ENCODE results near the gene PLXDC2.
A peak's percentile ranks its signal among the peaks of the same experiment; 100 is the strongest.

PLXDC2 gene

GRCh38 chr10:20232079-20232705 is 416.0 kb downstream of the PLXDC2 start:
- DNase-seq, result no peak

GRCh38 chr10:20233423-20233822 is 417.2 kb downstream of the PLXDC2 start:
- DNase-seq, result no peak

GRCh38 chr10:20234579-20234978 is 418.3 kb downstream of the PLXDC2 start:
- DNase-seq, result no peak

- DNase-seq, result no peak
Measured at GRCh38 chr10:20237091-20237570, 420.9 kb downstream of the PLXDC2 start.

DNA sequence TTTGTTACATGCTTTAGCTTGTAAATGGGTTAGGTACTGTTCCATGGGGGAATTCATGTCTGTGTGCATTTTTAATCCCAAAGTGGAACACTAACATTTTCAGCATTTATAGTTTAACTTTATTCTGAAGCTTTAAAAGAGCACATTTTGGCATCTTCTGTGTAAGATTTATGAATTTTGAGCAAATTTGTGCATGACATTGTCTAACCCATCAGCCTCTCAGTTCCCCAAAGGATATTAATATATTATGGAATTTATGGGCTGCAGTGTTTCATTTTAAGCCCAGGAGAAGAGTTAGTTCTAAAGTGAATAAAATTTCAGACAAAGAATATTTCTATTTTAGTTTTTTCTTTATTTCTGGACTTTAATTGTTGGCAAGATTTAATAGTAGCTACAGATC is 421.4 kb downstream of the PLXDC2 start:
- no peak for DNase-seq

GRCh38 chr10:20240643-20241042 is 424.4 kb downstream of the PLXDC2 start:
- DNase-seq, result no peak

DNA sequence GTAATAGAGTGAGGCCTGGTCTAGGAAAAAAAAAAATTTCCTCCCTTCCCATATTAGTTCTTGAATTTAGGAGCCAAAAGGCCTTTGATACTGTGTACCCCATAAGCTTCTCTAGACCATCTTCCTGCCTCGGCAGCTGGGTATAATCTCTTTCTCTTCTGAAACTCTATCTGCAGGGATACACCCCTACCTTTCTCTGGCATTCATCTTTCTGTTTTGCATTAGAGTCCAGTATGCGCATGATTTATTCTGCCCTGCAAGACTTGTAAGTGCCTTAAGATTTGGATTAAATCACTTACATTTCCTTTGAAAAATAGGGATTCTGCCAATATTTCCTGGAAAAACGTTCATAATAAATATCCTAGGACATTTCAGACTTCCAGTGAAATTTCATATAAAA is 431.2 kb downstream of the PLXDC2 start:
- DNase-seq, result no peak

DNA sequence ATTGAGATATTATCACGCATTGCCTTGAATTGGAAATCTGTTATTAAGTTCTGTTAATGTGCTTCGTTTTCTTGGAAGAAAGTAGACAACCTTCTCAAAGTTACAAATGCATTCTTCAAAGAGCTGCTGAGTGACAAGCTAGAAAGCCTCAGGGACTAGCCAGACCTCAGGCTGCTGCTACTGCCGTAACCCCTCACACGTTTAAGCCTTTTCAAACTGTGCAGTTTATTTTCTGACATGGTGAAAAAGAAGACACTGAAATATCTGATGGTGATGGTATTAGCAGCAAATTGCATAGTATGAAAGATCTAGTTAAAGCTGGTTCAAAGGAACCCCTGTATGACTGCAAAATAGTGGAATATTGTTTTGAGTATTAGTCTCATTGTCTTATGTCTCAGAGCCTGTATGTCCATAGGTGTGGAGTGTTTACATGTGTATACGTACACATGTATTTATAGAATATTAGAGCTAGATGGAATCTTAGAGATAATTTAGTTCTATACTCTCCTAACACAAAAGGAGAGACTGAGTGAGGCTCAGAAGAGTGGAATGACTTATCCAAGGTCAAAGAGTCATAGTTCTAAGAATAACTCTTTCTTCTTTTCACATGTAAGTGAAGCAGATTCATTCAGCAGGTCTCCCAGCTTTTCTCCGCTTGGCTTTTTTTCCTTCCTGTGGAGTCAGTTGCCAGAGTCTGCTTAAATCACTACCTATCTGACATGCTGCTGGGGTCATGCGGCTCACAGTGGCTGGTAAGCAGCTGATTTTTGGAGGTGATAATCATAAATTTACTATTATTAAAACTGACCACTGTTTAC is 431.9 kb downstream of the PLXDC2 start:
- no peak for DNase-seq

- DNase-seq, result peak; percentile 86
Measured at GRCh38 chr10:20254078-20254477, 437.8 kb downstream of the PLXDC2 start.

GRCh38 chr10:20254497-20254896 is 438.3 kb downstream of the PLXDC2 start:
- DNase-seq, result no peak

GRCh38 chr10:20256969-20257368 is 440.7 kb downstream of the PLXDC2 start:
- DNase-seq, result no peak

DNA sequence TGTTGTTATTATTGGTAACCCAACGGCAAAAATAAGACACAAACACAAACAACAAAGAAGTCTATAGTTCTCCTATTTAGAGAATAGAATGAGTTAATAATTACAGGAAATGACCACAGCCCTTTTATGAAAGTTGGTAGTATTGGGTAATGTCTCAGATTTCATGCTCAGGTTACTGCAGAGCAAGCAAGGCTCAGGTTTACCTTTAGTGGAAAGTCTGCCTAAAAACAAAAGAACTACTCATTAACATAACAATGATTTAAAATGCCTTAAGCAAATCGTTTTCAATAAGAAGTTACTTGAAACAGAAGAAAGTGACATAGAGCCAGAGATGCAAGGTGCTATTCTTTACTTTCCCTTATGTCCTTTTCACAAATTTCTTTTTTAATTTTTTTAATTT is 441.2 kb downstream of the PLXDC2 start:
- no peak for DNase-seq

DNA sequence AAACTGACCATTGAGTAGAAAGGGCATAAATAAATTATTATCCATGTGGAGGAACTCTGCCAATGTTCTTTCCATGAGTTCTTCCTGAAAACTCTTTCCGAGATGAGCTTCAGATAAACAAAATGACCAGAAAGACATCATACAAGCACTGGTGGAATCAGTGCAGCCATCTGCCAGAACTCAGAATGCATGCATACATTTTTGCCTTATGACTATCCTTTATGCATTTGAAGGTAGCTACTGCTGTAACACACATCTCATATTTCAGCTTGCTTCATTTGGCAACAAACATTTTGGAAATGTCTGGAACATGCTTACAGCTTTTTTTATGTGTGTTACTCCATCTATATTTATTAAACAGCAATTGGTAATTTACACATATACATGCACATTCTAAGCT is 448.9 kb downstream of the PLXDC2 start:
- DNase-seq, result no peak

GRCh38 chr10:20267734-20268133 is 451.5 kb downstream of the PLXDC2 start:
- no peak for DNase-seq

DNA sequence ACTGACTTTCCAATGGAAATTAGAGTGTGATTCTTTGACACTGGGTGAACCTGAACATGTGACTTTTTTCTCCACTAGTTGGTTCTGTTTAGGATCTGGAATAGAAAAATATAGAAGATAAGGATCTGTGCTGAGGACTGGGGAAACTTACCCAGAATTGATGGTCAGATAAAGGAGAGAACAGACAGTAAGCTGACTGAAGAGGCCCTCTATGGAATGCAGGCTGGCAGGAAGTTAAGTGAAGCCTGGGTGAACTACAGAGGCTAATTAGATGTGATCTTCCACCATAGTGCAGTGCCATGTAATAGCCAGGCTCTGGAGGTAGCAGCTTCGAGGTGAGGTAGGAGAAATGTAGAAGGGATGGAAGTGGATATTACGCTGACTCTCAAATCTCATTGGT is 455.3 kb downstream of the PLXDC2 start:
- no peak for DNase-seq

GRCh38 chr10:20272608-20273007 is 456.4 kb downstream of the PLXDC2 start:
- no peak for DNase-seq

DNA sequence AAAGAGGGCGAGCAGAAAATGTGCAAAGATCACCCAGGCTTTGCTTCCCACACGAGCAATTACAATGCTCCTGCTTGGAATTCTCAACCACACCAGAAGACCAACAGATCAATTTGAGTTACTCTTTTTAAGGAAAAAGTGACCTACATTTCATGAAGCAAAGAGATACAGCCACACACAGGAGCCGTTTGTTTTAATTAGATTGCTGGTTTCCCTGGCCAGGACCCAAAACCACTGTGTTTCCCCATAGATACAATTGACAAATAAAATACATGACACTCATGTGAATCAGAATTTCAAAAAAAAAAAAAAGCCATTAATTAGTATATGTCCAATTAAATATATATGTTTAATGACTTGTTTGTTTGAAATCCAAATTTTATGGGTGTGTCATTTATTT is 458.3 kb downstream of the PLXDC2 start:
- no peak for DNase-seq

DNA sequence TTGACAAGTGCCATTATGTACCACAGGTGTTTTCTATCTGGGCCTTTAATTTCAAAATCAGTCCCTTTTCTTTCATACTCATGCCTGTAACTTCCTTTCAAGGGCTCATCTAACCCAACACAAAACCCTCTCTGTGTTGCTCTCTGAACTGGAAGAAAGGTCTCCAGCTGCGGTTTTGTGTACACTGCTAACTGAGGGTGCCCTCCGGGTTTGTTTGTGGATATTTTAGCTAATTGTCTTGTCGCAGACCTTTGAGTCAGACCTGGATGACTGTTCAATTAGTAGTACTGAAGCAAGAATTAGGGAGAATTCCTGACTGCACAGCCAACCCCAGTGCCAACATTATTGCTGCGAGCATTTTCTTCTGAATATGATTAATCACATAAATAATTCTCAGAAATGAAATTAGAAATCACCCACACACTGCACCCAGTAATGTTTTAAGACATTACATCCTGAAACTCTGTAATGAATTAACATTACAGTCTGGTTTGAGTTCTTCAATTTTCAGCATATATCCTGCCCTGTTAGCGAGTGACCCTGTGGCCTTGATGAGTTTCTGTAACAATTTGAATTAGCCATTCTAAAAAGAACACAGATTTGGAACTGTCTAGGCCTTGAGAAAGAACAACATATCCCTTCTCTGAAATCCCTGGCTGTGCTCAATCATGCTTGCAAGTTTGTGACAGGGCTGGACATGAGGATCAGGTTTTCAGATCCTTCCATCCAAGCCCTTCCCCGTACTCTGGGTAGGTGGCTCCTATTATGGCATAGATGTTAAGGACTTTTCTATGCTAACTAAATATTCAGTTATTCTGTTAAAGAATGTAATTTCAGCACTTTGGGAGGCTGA is 460.1 kb downstream of the PLXDC2 start:
- DNase-seq, result no peak

DNA sequence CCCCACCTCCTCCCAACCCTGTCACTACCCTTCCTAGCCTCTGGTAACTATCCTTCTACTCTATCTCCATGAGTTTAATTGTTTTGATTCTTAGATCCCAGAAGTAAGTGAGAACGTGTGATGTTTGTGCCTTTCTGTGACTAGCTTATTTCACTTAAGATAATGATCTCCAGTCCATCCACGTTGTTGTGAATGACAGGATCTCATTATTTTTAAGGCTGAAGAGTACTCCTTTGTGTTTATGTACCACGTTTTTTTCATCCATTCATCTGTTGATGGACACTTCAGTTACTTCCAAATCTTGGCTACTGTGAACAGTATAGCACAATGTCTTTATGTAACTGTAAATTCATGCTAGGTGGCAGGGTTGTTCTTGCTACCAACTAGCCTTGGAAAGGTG is 461.6 kb downstream of the PLXDC2 start:
- no peak for DNase-seq

DNA sequence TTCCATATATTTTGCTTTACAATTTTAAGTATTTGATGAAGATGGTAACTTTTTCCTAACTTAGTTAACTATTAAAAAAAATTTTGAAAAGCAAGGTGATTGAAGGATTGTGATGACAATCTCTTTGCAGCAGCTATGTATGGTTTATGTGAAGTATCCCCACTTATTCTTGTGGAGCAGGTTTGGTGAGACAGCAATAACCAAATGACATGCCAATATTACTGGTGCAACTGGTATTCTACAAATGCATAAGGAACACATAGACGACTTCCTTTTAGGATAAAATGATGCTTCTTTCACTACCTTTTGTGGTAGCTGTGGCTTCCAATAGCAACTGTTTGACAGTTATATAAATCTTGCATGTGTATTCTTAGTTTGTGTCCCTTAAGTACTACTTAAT is 465.3 kb downstream of the PLXDC2 start:
- DNase-seq, result no peak

DNA sequence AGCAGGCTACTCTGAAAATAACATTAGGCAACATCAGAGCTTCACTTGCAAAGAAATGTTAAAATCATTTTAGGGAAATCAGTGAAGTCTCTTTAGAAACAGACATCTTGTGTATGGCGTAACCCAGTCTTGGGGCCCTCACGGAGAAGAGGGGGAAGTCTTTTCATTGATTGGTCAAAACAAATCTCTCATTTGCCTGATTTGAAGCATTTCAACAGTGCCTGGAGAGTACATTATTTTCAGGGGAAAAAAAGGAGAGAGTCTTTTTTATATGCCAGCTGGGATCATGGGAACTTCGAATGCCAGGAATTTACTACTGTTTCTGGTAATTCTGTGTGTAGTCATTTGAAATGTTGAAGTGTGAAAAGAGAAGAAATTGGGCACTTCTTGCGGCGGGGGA is 471.4 kb downstream of the PLXDC2 start:
- peak; percentile 40 for DNase-seq

- peak; percentile 60 for DNase-seq
Measured at GRCh38 chr10:20288060-20288459, 471.8 kb downstream of the PLXDC2 start.

DNA sequence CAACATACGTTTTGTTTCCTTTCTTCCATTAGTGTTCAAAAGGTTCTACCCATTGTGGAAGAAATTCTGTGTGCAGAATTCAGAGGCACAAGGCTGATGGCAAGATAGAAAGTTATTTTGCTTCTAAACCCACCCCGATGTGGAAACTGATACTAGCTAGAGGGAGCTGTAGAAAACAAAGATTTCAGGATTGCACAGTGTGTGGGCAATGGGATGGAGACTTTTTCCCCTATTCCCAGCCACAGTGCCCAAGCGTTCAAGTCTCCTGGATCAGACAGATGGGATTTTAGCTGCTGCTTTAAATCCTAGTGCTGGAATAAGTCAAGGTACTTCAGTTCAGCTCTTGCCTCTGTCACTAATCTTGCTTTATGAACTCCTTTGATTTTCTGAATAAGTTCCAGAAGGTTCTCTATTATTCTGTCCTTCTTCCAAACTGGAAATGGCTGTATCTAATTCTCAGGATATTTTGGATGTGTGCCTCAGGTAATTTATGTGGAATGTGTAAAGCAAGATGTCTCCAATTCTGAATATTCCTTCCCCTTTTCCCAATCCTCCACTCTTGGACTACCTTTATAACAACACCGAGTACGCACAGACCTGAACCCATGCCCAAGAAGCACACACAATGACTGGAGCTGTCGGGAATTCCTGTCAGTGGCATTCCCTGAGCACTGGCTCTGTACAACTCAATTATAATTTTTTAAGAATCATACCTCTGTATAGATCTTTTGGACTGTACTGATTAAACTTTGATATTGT is 473.0 kb downstream of the PLXDC2 start:
- peak; percentile 65 for DNase-seq
